CD1c-positive myeloid dendritic cell (primary cell): ENCODE data around the gene DNPH1.

Experiments used
- DNase-seq: peaks from one replicate; pipeline ENCODE4 v3.0.0-alpha.2; 2016; ENCODE audit errors: extremely low spot score

Gene DNPH1

GRCh38 chr6:43228951-43229802 lies at the start of gene DNPH1:
Gene DNPH1, minus strand, starts transcription at chr6:43229481. Its CDS starts 25 bp downstream, at chr6:43229456.
- peak; percentile 81 for DNase-seq

GRCh38 chr6:43278524-43279078 lies 49.3 kb upstream of the DNPH1 start:
- DNase-seq: no peak

GRCh38 chr6:43277643-43278523 lies 48.6 kb upstream of the DNPH1 start:
- DNase-seq: no peak

GRCh38 chr6:43277306-43277642 lies 48.0 kb upstream of the DNPH1 start:
- DNase-seq: no peak

GRCh38 chr6:43276577-43277305 lies 47.5 kb upstream of the DNPH1 start:
- DNase-seq: no peak

- peak; percentile 51 for DNase-seq
These were observed 46.7 kb upstream of the DNPH1 start for GRCh38 chr6:43275801-43276576.

- DNase-seq: peak; percentile 21
These were observed 45.8 kb upstream of the DNPH1 start for GRCh38 chr6:43274916-43275597.

GRCh38 chr6:43274127-43274915 lies 45.0 kb upstream of the DNPH1 start:
- no peak for DNase-seq

GRCh38 chr6:43273707-43274106 lies 44.4 kb upstream of the DNPH1 start:
- DNase-seq: no peak

- DNase-seq: no peak
These were observed 42.7 kb upstream of the DNPH1 start for GRCh38 chr6:43271944-43272343.

- DNase-seq: no peak
These were observed 42.0 kb upstream of the DNPH1 start for GRCh38 chr6:43271103-43271815.

- peak; percentile 20 for DNase-seq
These were observed 40.2 kb upstream of the DNPH1 start for GRCh38 chr6:43269273-43270007.

- no peak for DNase-seq
These were observed 39.5 kb upstream of the DNPH1 start for GRCh38 chr6:43268782-43269272.

- no peak for DNase-seq
These were observed 39.0 kb upstream of the DNPH1 start for GRCh38 chr6:43268355-43268700.

GRCh38 chr6:43267619-43268354 lies 38.5 kb upstream of the DNPH1 start:
- no peak for DNase-seq

- no peak for DNase-seq
These were observed 36.3 kb upstream of the DNPH1 start for GRCh38 chr6:43265564-43265963.

- no peak for DNase-seq
These were observed 35.4 kb upstream of the DNPH1 start for GRCh38 chr6:43264599-43265145.
